EL (cell line): Measurements from ENCODE around the gene CPNE1.

Experiments
- DNase-seq: peaks from one replicate; pipeline ENCODE4 v3.0.0-alpha.2; 2016

CPNE1 gene

GRCh38 chr20:35652641-35653429 lies 11.9 kb downstream of the CPNE1 start:
- no peak for DNase-seq

GRCh38 chr20:35651958-35652357 lies 12.7 kb downstream of the CPNE1 start:
- DNase-seq: no peak

- DNase-seq: no peak
These were observed 14.1 kb downstream of the CPNE1 start for GRCh38 chr20:35650632-35651031.

GRCh38 chr20:35648836-35649235 lies 15.9 kb downstream of the CPNE1 start:
- DNase-seq: no peak

GRCh38 chr20:35644806-35645205 lies 19.9 kb downstream of the CPNE1 start:
- DNase-seq: no peak

GRCh38 chr20:35643045-35643444 lies 21.7 kb downstream of the CPNE1 start:
- no peak for DNase-seq

GRCh38 chr20:35641743-35642142 lies 23.0 kb downstream of the CPNE1 start:
- DNase-seq: no peak

GRCh38 chr20:35640724-35641123 lies 24.0 kb downstream of the CPNE1 start:
- DNase-seq: no peak

- DNase-seq: no peak
These were observed 25.9 kb downstream of the CPNE1 start for GRCh38 chr20:35638751-35639150.

GRCh38 chr20:35637276-35637675 lies 27.4 kb downstream of the CPNE1 start:
- no peak for DNase-seq

GRCh38 chr20:35636095-35636494 lies 28.6 kb downstream of the CPNE1 start:
- no peak for DNase-seq

- DNase-seq: no peak
These were observed 29.0 kb downstream of the CPNE1 start for GRCh38 chr20:35635652-35636051.

GRCh38 chr20:35632539-35633115 lies 32.1 kb downstream of the CPNE1 start:
- no peak for DNase-seq

GRCh38 chr20:35630636-35631035 lies 34.1 kb downstream of the CPNE1 start:
- DNase-seq: no peak

GRCh38 chr20:35629427-35630145 lies 35.1 kb downstream of the CPNE1 start:
- DNase-seq: no peak

- no peak for DNase-seq
These were observed 37.6 kb downstream of the CPNE1 start for GRCh38 chr20:35627121-35627520.

- no peak for DNase-seq
These were observed 38.2 kb downstream of the CPNE1 start for GRCh38 chr20:35626386-35627001.

GRCh38 chr20:35625584-35626385 lies 38.9 kb downstream of the CPNE1 start:
- no peak for DNase-seq

GRCh38 chr20:35621560-35621946 lies 43.1 kb downstream of the CPNE1 start:
- DNase-seq: no peak

- no peak for DNase-seq
These were observed 43.7 kb downstream of the CPNE1 start for GRCh38 chr20:35620818-35621559.

- peak; percentile 92 for DNase-seq
These were observed 45.3 kb downstream of the CPNE1 start for GRCh38 chr20:35619196-35620095.
